ENCODE data around the gene METTL26. TPM values are rescaled to one million over a fixed set of nuclear protein-coding genes. Genes with fewer than 3 reads are reported as not detected.

METTL26 gene
- total RNA-seq, 3 donors from 2014 or later = 108 to 136 (median 130) TPM

GRCh38 chr16:660132-660458 is 24.0 kb upstream of the METTL26 start:
- Histone ChIP-seq H3K36me3 (no peaks in the 10 kb centered on the region), H3K27me3 (no peaks in the 10 kb centered on the region), H3K9me3 (no peaks in the 10 kb centered on the region), H3K4me3 (peak overlapping the region in 1 of 3 donors; percentile 58), H3K4me1 (peaks cover 0 to 6% of the 10 kb centered on the region in 2 donors), H3K27ac (peak overlapping the region; percentile 60 to 84)
- DNase-seq (ENCODE audit: low spot score in 2 of 2) = no peak
- no peak for TF ChIP-seq POLR2A (IDR thresholded peaks at IDR 0.05)
- intact Hi-C loops (cut with DNase I; ENCODE audit: low total_unique reads) = no loop called here

DNA sequence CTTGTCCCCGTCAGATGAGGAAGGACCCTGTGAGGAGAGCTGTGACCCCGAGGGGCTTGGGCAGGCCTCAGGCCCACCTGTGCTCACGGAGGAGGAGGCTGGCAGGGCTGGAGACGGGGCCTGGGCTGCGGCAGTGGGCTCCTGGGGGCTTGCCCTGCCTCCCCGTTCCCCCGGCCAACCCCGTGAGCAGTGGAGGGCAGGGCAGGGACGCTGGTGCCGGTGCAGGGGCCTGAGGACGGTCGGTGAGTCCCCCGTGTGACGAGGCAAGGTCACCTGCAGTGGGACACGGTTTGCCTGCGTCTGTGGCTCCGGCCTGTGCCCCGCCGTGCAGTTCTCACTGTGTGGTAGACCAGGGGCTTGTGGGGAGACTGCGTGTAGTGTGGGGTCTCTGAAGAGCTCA is 23.5 kb upstream of the METTL26 start:
- Histone ChIP-seq H3K27ac (no peak overlapping the region), H3K27me3 (no peaks in the 10 kb centered on the region), H3K4me1 (peaks cover 0 to 6% of the 10 kb centered on the region in 2 donors), H3K9me3 (no peaks in the 10 kb centered on the region), H3K4me3 (no peak overlapping the region), H3K36me3 (no peaks in the 10 kb centered on the region)
- TF ChIP-seq POLR2A (IDR thresholded peaks at IDR 0.05) = no peak
- TF ChIP-seq, protein P1, sequence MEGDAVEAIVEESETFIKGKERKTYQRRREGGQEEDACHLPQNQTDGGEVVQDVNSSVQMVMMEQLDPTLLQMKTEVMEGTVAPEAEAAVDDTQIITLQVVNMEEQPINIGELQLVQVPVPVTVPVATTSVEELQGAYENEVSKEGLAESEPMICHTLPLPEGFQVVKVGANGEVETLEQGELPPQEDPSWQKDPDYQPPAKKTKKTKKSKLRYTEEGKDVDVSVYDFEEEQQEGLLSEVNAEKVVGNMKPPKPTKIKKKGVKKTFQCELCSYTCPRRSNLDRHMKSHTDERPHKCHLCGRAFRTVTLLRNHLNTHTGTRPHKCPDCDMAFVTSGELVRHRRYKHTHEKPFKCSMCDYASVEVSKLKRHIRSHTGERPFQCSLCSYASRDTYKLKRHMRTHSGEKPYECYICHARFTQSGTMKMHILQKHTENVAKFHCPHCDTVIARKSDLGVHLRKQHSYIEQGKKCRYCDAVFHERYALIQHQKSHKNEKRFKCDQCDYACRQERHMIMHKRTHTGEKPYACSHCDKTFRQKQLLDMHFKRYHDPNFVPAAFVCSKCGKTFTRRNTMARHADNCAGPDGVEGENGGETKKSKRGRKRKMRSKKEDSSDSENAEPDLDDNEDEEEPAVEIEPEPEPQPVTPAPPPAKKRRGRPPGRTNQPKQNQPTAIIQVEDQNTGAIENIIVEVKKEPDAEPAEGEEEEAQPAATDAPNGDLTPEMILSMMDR (IDR thresholded peaks at IDR 0.05) = no peak
- no peak for TF ChIP-seq POLR2AphosphoS5 (IDR thresholded peaks at IDR 0.05)
- intact Hi-C loops (cut with DNase I; ENCODE audit: low total_unique reads) = no loop called here
- DNase-seq (ENCODE audit: low spot score in 2 of 2) = no peak

DNA sequence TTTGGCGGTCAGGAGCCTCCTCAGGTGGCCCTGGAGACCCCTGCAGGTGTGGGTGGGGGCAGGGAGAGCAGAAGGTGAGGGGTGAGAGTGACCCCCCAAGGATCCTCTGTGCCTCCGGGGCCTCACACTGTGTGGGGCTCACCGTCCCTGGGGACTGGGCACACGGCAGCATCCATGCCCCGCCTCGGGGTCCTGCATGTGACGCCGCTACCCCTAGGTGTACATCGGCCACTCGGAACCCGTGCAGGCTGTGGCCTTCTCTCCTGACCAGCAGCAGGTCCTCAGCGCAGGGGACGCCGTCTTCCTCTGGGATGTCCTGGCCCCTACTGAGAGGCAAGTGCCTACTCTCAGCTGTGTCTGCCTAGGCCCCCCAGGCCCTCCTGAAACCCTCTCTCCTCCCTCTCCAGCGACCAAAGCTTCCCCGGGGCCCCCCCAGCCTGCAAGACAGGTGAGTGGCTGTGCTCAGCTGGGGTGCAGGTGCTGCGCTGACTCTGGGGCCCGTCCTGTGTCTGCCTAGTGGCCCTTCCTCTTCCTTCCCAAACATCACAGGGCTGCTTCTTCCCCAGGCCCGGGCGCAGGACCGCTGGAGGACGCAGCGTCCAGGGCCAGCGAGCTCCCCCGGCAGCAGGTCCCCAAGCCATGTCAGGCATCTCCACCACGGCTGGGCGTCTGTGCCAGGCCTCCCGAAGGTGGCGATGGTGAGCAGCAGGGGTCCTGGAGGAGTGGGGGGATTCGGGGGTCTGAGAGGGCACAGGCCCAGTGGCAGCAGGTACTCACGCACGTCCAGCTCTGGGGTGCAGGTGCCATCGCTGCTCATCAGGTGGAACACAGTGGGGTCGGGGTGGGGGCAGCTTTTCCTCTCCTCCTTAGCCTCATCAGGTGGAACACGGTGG is 22.8 kb upstream of the METTL26 start:
- no peak overlapping the region for H3K27ac ChIP-seq
- H3K4me1 ChIP-seq = peaks cover 0 to 6% of the 10 kb centered on the region in 2 donors
- H3K27me3 ChIP-seq = no peaks in the 10 kb centered on the region
- no peaks in the 10 kb centered on the region for H3K9me3 ChIP-seq
- H3K4me3 ChIP-seq = no peak overlapping the region
- TF ChIP-seq POLR2A (IDR thresholded peaks at IDR 0.05) (no peak), POLR2AphosphoS5 (IDR thresholded peaks at IDR 0.05) (no peak)
- TF ChIP-seq, protein P1 (IDR thresholded peaks at IDR 0.05) = no peak
- intact Hi-C loops (cut with DNase I; ENCODE audit: low total_unique reads) = no loop called here
- H3K36me3 ChIP-seq = no peaks in the 10 kb centered on the region
- no peak for DNase-seq (ENCODE audit: low spot score in 2 of 2)

- Histone ChIP-seq H3K27ac (no peak overlapping the region), H3K4me3 (no peak overlapping the region), H3K36me3 (no peaks in the 10 kb centered on the region), H3K4me1 (peaks cover 0 to 6% of the 10 kb centered on the region in 2 donors), H3K27me3 (no peaks in the 10 kb centered on the region), H3K9me3 (no peaks in the 10 kb centered on the region)
- DNase-seq (ENCODE audit: low spot score in 2 of 2) = no peak
- intact Hi-C loops (cut with DNase I; ENCODE audit: low total_unique reads) = no loop called here
- no peak for TF ChIP-seq POLR2A (IDR thresholded peaks at IDR 0.05)
- TF ChIP-seq, protein P1 (IDR thresholded peaks at IDR 0.05) = no peak
- no peak for TF ChIP-seq POLR2AphosphoS5 (IDR thresholded peaks at IDR 0.05)
Observed at GRCh38 chr16:657487-657886, 21.4 kb upstream of the METTL26 start.

DNA sequence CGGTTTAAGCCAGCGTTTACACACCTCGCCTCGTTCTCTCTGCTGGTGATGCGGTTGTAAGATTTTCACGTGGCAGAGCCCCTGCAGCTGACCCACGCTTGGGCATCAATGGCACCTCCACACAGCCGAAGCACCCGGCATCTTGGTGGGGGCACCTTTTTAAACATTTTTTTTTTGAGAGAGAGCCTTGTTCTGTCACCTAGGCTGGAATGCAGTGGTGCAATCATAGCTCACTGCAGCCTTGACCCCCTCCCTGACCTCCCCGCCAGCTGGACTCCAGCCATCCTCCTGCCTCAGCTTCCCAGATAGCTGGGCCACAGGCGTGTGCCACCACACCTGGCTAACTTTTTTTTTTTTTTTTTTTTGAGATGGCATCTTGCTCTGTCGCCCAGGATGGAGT is 17.9 kb upstream of the METTL26 start:
- Histone ChIP-seq H3K36me3 (no peaks in the 10 kb centered on the region), H3K4me1 (peaks cover 8 to 9% of the 10 kb centered on the region in 2 donors), H3K9me3 (no peaks in the 10 kb centered on the region), H3K4me3 (no peak overlapping the region), H3K27ac (no peak overlapping the region), H3K27me3 (no peaks in the 10 kb centered on the region)
- TF ChIP-seq POLR2A (IDR thresholded peaks at IDR 0.05) (no peak), POLR2AphosphoS5 (IDR thresholded peaks at IDR 0.05) (no peak)
- TF ChIP-seq, protein P1 (IDR thresholded peaks at IDR 0.05) = no peak
- intact Hi-C loops (cut with DNase I; ENCODE audit: low total_unique reads) = no loop called here
- DNase-seq (ENCODE audit: low spot score in 2 of 2) = no peak

Data from breast epithelium (tissue), 4 donors.